SK-N-MC (cell line): ENCODE results near the gene PNMA6A.

Experiments
- EZH2 ChIP-seq: fragments of 200-600 bp; sonication (generic); IDR thresholded peaks from one replicate; pipeline ENCODE4 v1.6.1; 2017; ENCODE audit warnings: antibody characterized with exemption
- POLR2AphosphoS5 ChIP-seq: IDR thresholded peaks from 2 replicates; pipeline ENCODE4 v1.6.1; 2012; ENCODE audit warnings: mild to moderate bottlenecking, low read depth, low read length, borderline replicate concordance

DNA sequence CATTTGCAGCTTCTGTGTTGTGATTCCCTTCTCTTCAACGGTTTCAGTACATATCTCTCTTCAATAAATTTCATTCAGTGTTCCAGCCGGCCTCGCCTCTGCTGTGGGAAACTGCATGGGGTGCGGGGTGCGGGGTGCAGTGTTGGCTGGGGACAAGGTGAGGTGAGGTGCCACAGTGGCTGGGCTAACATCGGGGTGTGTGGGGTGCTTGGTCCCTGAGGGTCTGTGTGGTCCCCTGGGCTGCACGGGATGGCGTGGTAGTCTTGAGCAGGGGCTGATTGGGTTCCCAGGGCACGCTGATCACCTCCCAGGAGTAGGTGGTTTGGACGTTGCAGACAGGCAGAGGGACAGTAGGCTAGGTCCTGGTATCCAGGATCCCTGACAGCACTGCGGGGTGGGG lies 2.7 kb downstream of the PNMA6A start:
- TF ChIP-seq EZH2 (no peak), POLR2AphosphoS5 (no peak)
